ENCODE measurements around the gene TWF1. TPM values are rescaled to one million over a fixed set of nuclear protein-coding genes. Genes with fewer than 3 reads are reported as not detected.

The TWF1 gene
- total RNA-seq, 2 donors from 2014 or later = 25.1 to 28.0 TPM

- Mint-ChIP-seq H3K27ac (no peak overlapping the region), H3K27me3 (ENCODE audit: insufficient read depth) (peaks cover 38% of the 10 kb centered on the region), H3K4me3 (peak overlapping the region; percentile 59), H3K4me1 (peaks cover 3% of the 10 kb centered on the region), H3K9me3 (no peaks in the 10 kb centered on the region), H3K36me3 (ENCODE audit: low read depth) (no peaks in the 10 kb centered on the region)
- H3K9me3 ChIP-seq (ENCODE audit: control insufficient read depth, low read length) = no peaks in the 10 kb centered on the region
- WGBS, 2 experiments (ENCODE audit: insufficient coverage in 1 of 2, insufficient read length in 1 of 2) = 56 to 62% methylated on average over 6 of the region's 6 CpGs
- H3K27ac ChIP-seq (ENCODE audit: low read depth, low read length) = no peak overlapping the region
- peak overlapping the region; percentile 83 for H3K4me3 ChIP-seq (ENCODE audit: low read length)
- no peaks in the 10 kb centered on the region for H3K4me1 ChIP-seq (ENCODE audit: control insufficient read depth, insufficient read depth, low read length)
- H3K27me3 ChIP-seq (ENCODE audit: control insufficient read depth, insufficient read depth, low read length, poor library complexity, severe bottlenecking) = peaks cover 31% of the 10 kb centered on the region
- no peaks in the 10 kb centered on the region for H3K36me3 ChIP-seq (ENCODE audit: control insufficient read depth, insufficient read depth, low read length)
- TF ChIP-seq, protein P1, sequence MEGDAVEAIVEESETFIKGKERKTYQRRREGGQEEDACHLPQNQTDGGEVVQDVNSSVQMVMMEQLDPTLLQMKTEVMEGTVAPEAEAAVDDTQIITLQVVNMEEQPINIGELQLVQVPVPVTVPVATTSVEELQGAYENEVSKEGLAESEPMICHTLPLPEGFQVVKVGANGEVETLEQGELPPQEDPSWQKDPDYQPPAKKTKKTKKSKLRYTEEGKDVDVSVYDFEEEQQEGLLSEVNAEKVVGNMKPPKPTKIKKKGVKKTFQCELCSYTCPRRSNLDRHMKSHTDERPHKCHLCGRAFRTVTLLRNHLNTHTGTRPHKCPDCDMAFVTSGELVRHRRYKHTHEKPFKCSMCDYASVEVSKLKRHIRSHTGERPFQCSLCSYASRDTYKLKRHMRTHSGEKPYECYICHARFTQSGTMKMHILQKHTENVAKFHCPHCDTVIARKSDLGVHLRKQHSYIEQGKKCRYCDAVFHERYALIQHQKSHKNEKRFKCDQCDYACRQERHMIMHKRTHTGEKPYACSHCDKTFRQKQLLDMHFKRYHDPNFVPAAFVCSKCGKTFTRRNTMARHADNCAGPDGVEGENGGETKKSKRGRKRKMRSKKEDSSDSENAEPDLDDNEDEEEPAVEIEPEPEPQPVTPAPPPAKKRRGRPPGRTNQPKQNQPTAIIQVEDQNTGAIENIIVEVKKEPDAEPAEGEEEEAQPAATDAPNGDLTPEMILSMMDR (conservative IDR thresholded peaks at IDR 0.05) = no peak
- no peak overlapping the region for H3K9ac ChIP-seq (ENCODE audit: extremely low read depth, low read length, poor library complexity, severe bottlenecking)
- DNase-seq = no peak
Measured at GRCh38 chr12:43835264-43835655, 29.1 kb upstream of the TWF1 start.

- Mint-ChIP-seq H3K4me3 (no peak overlapping the region), H3K9me3 (no peaks in the 10 kb centered on the region), H3K27ac (no peak overlapping the region), H3K27me3 (ENCODE audit: insufficient read depth) (peaks cover 37% of the 10 kb centered on the region), H3K36me3 (ENCODE audit: low read depth) (no peaks in the 10 kb centered on the region), H3K4me1 (peaks cover 3% of the 10 kb centered on the region)
- Histone ChIP-seq H3K36me3 (ENCODE audit: control insufficient read depth, insufficient read depth, low read length) (no peaks in the 10 kb centered on the region), H3K4me3 (ENCODE audit: low read length) (no peak overlapping the region), H3K27ac (ENCODE audit: low read depth, low read length) (no peak overlapping the region), H3K4me1 (ENCODE audit: control insufficient read depth, insufficient read depth, low read length) (no peaks in the 10 kb centered on the region), H3K9me3 (ENCODE audit: control insufficient read depth, low read length) (no peaks in the 10 kb centered on the region), H3K27me3 (ENCODE audit: control insufficient read depth, insufficient read depth, low read length, poor library complexity, severe bottlenecking) (peaks cover 30% of the 10 kb centered on the region), H3K9ac (ENCODE audit: extremely low read depth, low read length, poor library complexity, severe bottlenecking) (no peak overlapping the region)
- TF ChIP-seq, protein P1 (conservative IDR thresholded peaks at IDR 0.05) = no peak
- no peak for DNase-seq
- 83 to 90% methylated on average over 2 of the region's 4 CpGs for WGBS, 2 experiments (ENCODE audit: insufficient coverage in 1 of 2, insufficient read length in 1 of 2)
Measured at GRCh38 chr12:43832463-43833168, 26.5 kb upstream of the TWF1 start.

DNA sequence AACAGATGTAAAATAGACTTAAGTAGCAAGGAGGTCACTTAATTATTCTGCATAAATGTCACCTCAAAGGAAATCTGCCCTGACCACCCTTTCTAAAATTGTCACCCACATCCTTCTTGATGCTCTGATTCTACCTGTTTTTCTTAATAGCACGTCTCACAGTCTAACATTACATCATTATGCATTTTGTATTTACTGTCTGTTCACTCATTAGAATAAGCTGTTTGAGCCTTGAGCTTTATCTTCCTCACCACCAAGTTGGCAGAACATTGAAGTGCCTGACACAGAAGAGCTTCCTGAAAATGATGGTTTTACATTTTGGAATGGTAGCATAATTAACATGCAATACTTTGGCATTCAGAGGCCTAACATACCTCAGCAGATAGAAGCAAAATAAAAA, 21.0 kb upstream of the TWF1 start:
- Mint-ChIP-seq H3K27ac (no peak overlapping the region), H3K27me3 (ENCODE audit: insufficient read depth) (peaks cover 4% of the 10 kb centered on the region), H3K9me3 (no peaks in the 10 kb centered on the region), H3K36me3 (ENCODE audit: low read depth) (no peaks in the 10 kb centered on the region), H3K4me3 (no peak overlapping the region), H3K4me1 (peaks cover 3% of the 10 kb centered on the region)
- H3K27ac ChIP-seq (ENCODE audit: low read depth, low read length) = no peak overlapping the region
- H3K4me3 ChIP-seq (ENCODE audit: low read length) = no peak overlapping the region
- DNase-seq = no peak
- 82 to 86% methylated on average over 1 of the region's 1 CpG for WGBS, 2 experiments (ENCODE audit: insufficient coverage in 1 of 2, insufficient read length in 1 of 2)
- H3K4me1 ChIP-seq (ENCODE audit: control insufficient read depth, insufficient read depth, low read length) = no peaks in the 10 kb centered on the region
- no peaks in the 10 kb centered on the region for H3K9me3 ChIP-seq (ENCODE audit: control insufficient read depth, low read length)
- TF ChIP-seq, protein P1 (conservative IDR thresholded peaks at IDR 0.05) = no peak
- no peak overlapping the region for H3K9ac ChIP-seq (ENCODE audit: extremely low read depth, low read length, poor library complexity, severe bottlenecking)
- H3K27me3 ChIP-seq (ENCODE audit: control insufficient read depth, insufficient read depth, low read length, poor library complexity, severe bottlenecking) = no peaks in the 10 kb centered on the region
- H3K36me3 ChIP-seq (ENCODE audit: control insufficient read depth, insufficient read depth, low read length) = no peaks in the 10 kb centered on the region
